Measurements from ENCODE around the gene ANO1.

DNA sequence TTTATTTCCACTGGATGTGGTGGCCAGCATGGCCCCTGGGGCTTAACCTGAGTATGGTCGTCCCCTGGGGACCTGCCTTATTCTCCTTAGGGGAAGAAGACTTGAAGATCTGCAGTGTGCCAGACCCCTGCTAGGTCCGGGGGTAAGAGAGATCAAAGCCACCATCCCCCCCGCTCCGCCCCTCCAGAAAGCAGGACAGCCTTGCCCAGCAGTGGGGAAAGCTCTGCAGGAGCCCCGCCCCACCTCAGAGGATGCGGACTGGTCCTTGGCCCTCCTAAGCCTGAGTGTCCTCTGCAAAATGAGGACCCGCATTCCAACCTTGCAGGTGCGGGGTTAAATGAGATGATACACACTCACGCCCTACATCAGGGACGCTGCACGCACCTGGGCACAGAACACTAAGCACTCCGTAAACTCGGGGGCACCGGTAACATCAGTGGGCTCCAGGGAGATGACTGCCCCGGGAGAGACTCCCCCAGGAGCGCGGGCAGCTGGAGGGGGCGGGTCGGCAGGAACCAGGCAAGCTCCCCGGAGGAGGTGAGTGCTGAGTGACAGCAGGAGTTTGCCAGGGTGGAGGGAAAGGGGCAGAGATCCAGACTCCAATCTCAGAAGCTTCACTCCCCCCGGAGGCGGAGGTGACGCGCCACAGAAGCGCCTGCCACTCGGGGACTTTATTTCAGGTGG, 564 bp upstream of the ANO1 start:
- TF ChIP-seq, protein P1, sequence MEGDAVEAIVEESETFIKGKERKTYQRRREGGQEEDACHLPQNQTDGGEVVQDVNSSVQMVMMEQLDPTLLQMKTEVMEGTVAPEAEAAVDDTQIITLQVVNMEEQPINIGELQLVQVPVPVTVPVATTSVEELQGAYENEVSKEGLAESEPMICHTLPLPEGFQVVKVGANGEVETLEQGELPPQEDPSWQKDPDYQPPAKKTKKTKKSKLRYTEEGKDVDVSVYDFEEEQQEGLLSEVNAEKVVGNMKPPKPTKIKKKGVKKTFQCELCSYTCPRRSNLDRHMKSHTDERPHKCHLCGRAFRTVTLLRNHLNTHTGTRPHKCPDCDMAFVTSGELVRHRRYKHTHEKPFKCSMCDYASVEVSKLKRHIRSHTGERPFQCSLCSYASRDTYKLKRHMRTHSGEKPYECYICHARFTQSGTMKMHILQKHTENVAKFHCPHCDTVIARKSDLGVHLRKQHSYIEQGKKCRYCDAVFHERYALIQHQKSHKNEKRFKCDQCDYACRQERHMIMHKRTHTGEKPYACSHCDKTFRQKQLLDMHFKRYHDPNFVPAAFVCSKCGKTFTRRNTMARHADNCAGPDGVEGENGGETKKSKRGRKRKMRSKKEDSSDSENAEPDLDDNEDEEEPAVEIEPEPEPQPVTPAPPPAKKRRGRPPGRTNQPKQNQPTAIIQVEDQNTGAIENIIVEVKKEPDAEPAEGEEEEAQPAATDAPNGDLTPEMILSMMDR (IDR thresholded peaks at IDR 0.05 in 4 of 5, conservative IDR thresholded peaks at IDR 0.05 in 1 of 5) = no peak
- no peak for TF ChIP-seq POLR2A (IDR thresholded peaks at IDR 0.05)
